Neural progenitor cell (in vitro differentiated cells): ENCODE results near the gene LRP1. TPM values are rescaled to one million over a fixed set of nuclear protein-coding genes. Genes with fewer than 3 reads are reported as not detected.

Source experiments
- DNase-seq: peaks from one replicate; pipeline ENCODE4 v3.0.0-alpha.2; 2016; ENCODE audit warnings: low spot score
- H2AFZ ChIP-seq: fragments of 200-600 bp; sonication (generic); replicated peaks from 2 replicates; pipeline ENCODE4 v1.6.1; 2016; ENCODE audit warnings: antibody characterized with exemption
- H3F3A ChIP-seq: fragments of 200-600 bp; sonication (generic); 2 replicates; pipeline ENCODE4 v1.6.1; 2016; ENCODE audit warnings: antibody characterized with exemption, low read depth
- H3K27ac ChIP-seq: fragments of 200-600 bp; sonication (generic); 2 replicates; pipeline ENCODE4 v1.5.1; 2016; ENCODE audit warnings: mild to moderate bottlenecking
- H3K27me3 ChIP-seq: fragments of 200-600 bp; sonication (generic); 2 replicates; pipeline ENCODE4 v1.6.1; 2016; ENCODE audit warnings: mild to moderate bottlenecking, moderate library complexity
- H3K36me3 ChIP-seq: fragments of 200-600 bp; sonication (generic); 2 replicates; pipeline ENCODE4 v1.5.1; 2016
- H3K4me1 ChIP-seq: fragments of 200-600 bp; sonication (generic); 2 replicates; pipeline ENCODE4 v1.6.1; 2016; ENCODE audit warnings: mixed run types
- H3K4me2 ChIP-seq: fragments of 200-600 bp; sonication (generic); 2 replicates; pipeline ENCODE4 v1.6.1; 2016
- H3K4me3 ChIP-seq: fragments of 200-600 bp; sonication (generic); 2 replicates; pipeline ENCODE4 v1.5.1; 2016
- H3K79me2 ChIP-seq: fragments of 200-600 bp; sonication (generic); 2 replicates; pipeline ENCODE4 v1.6.1; 2016; ENCODE audit warnings: low read depth
- H3K9ac ChIP-seq: fragments of 200-600 bp; sonication (generic); 2 replicates; pipeline ENCODE4 v1.6.1; 2016
- H3K9me3 ChIP-seq: fragments of 200-600 bp; sonication (generic); 2 replicates; pipeline ENCODE4 v1.5.1; 2016; ENCODE audit warnings: low read depth
- H4K20me1 ChIP-seq: fragments of 200-600 bp; sonication (generic); 2 replicates; pipeline ENCODE4 v1.6.1; 2016; ENCODE audit warnings: low read depth
- H3K27ac Mint-ChIP-seq: 3 replicates; pipeline ENCODE4 v1.8.0; 2021; ENCODE audit warnings: mixed read lengths
- H3K27me3 Mint-ChIP-seq: 2 replicates; pipeline ENCODE4 v1.8.0; 2022; ENCODE audit warnings: low read depth, mild to moderate bottlenecking, inconsistent platforms, moderate library complexity, mixed read lengths; ENCODE audit not compliant: insufficient read depth
- H3K36me3 Mint-ChIP-seq: 3 replicates; pipeline ENCODE4 v1.8.0; 2021; ENCODE audit warnings: mixed read lengths
- H3K4me1 Mint-ChIP-seq: 3 replicates; pipeline ENCODE4 v1.8.0; 2021; ENCODE audit warnings: mixed read lengths
- H3K4me3 Mint-ChIP-seq: 3 replicates; pipeline ENCODE4 v1.8.0; 2021; ENCODE audit warnings: mild to moderate bottlenecking, moderate library complexity, mixed read lengths
- H3K9me3 Mint-ChIP-seq: 3 replicates; pipeline ENCODE4 v1.8.0; 2020; ENCODE audit warnings: mixed read lengths
- CTCF ChIP-seq: fragments of 200-600 bp; sonication (generic); IDR thresholded peaks from 2 replicates; pipeline ENCODE4 v1.5.1; 2017; ENCODE audit warnings: antibody characterized with exemption, mild to moderate bottlenecking
- EZH2 ChIP-seq: fragments of 200-600 bp; sonication (generic); IDR thresholded peaks from 2 replicates; pipeline ENCODE4 v1.6.1; 2017; ENCODE audit warnings: antibody characterized with exemption, mild to moderate bottlenecking, moderate library complexity
- EZH2phosphoT487 ChIP-seq: fragments of 200-600 bp; sonication (generic); IDR thresholded peaks from 2 replicates; pipeline ENCODE4 v1.6.1; 2017; ENCODE audit warnings: antibody characterized with exemption
- total RNA-seq: library from RNA; depleted of rRNA; stranded (reverse); fragments of >200 nt; gene quantifications from 2 replicates; pipeline ENCODE4 v1.2.3, GENCODE V29; 2015; ENCODE audit warnings: low replicate concordance

LRP1 gene
- total RNA-seq, 1 donor from 2014 or later: 13.9 TPM

- H3K27ac ChIP-seq: no peak overlapping the region
- no peak overlapping the region for H3K27ac Mint-ChIP-seq
- peaks cover 89% of the 10 kb centered on the region for H3F3A ChIP-seq
- H3K27me3 ChIP-seq: peaks cover 91% of the 10 kb centered on the region
- H3K4me1 ChIP-seq: peaks cover 56% of the 10 kb centered on the region
- no peaks in the 10 kb centered on the region for H3K9me3 ChIP-seq
- H3K27me3 Mint-ChIP-seq: peaks cover 72% of the 10 kb centered on the region
- H3K9ac ChIP-seq: no peak overlapping the region
- no peaks in the 10 kb centered on the region for H3K36me3 ChIP-seq
- H4K20me1 ChIP-seq: peaks cover 51% of the 10 kb centered on the region
- H3K79me2 ChIP-seq: no peaks in the 10 kb centered on the region
- H3K4me2 ChIP-seq: peak overlapping the region; percentile 98
- peak; percentile 68 for DNase-seq
- no peaks in the 10 kb centered on the region for H3K36me3 Mint-ChIP-seq
- TF ChIP-seq CTCF (no peak), EZH2phosphoT487 (peak; percentile 82), EZH2 (peak; percentile 95)
- H3K4me1 Mint-ChIP-seq: peaks cover 53% of the 10 kb centered on the region
- H3K4me3 ChIP-seq: peak overlapping the region; percentile 54
- H3K9me3 Mint-ChIP-seq: no peaks in the 10 kb centered on the region
- no peak overlapping the region for H2AFZ ChIP-seq
- H3K4me3 Mint-ChIP-seq: peak overlapping the region; percentile 86
These were observed 112.0 kb downstream of the LRP1 start for GRCh38 chr12:57240066-57240921.

- no peak overlapping the region for H3K4me3 ChIP-seq
- Mint-ChIP-seq H3K4me1 (peaks cover 48% of the 10 kb centered on the region), H3K36me3 (no peaks in the 10 kb centered on the region), H3K9me3 (no peaks in the 10 kb centered on the region), H3K4me3 (peak overlapping the region; percentile 86), H3K27ac (no peak overlapping the region), H3K27me3 (peaks cover 72% of the 10 kb centered on the region)
- H3K36me3 ChIP-seq: no peaks in the 10 kb centered on the region
- no peak overlapping the region for H2AFZ ChIP-seq
- H3K9ac ChIP-seq: no peak overlapping the region
- no peaks in the 10 kb centered on the region for H3K9me3 ChIP-seq
- peaks cover 45% of the 10 kb centered on the region for H4K20me1 ChIP-seq
- peak; percentile 72 for DNase-seq
- H3K4me1 ChIP-seq: peaks cover 50% of the 10 kb centered on the region
- peak overlapping the region; percentile 98 for H3K4me2 ChIP-seq
- H3K79me2 ChIP-seq: no peaks in the 10 kb centered on the region
- H3F3A ChIP-seq: peaks cover 82% of the 10 kb centered on the region
- TF ChIP-seq CTCF (peak; percentile 22), EZH2 (peak; percentile 32), EZH2phosphoT487 (no peak)
- H3K27ac ChIP-seq: no peak overlapping the region
- H3K27me3 ChIP-seq: peaks cover 84% of the 10 kb centered on the region
These were observed 112.7 kb downstream of the LRP1 start for GRCh38 chr12:57240926-57241401.

- H2AFZ ChIP-seq: no peak overlapping the region
- peaks cover 46% of the 10 kb centered on the region for H3K4me1 ChIP-seq
- no peaks in the 10 kb centered on the region for H3K36me3 ChIP-seq
- H3K4me1 Mint-ChIP-seq: peaks cover 46% of the 10 kb centered on the region
- no peaks in the 10 kb centered on the region for H3K79me2 ChIP-seq
- DNase-seq: no peak
- no peak overlapping the region for H3K27ac Mint-ChIP-seq
- H3K9ac ChIP-seq: no peak overlapping the region
- H3K27ac ChIP-seq: no peak overlapping the region
- H3K36me3 Mint-ChIP-seq: no peaks in the 10 kb centered on the region
- peaks cover 76% of the 10 kb centered on the region for H3F3A ChIP-seq
- peaks cover 77% of the 10 kb centered on the region for H3K27me3 ChIP-seq
- peak overlapping the region; percentile 91 for H3K4me2 ChIP-seq
- H4K20me1 ChIP-seq: peaks cover 38% of the 10 kb centered on the region
- peak overlapping the region; percentile 86 for H3K4me3 Mint-ChIP-seq
- peaks cover 70% of the 10 kb centered on the region for H3K27me3 Mint-ChIP-seq
- peak overlapping the region; percentile 60 for H3K4me3 ChIP-seq
- H3K9me3 Mint-ChIP-seq: no peaks in the 10 kb centered on the region
- peak; percentile 3 for TF ChIP-seq CTCF
- TF ChIP-seq EZH2: peak; percentile 2
- peak; percentile 64 for TF ChIP-seq EZH2phosphoT487
- H3K9me3 ChIP-seq: no peaks in the 10 kb centered on the region
These were observed 113.4 kb downstream of the LRP1 start for GRCh38 chr12:57241402-57242310.
